Peyer's patch (tissue), 4 donors: ENCODE measurements around the gene NCAPG2. TPM values are rescaled to one million over a fixed set of nuclear protein-coding genes. Genes with fewer than 3 reads are reported as not detected.

Experiments
- DNase-seq, 3 donors: peaks; one replicate each; pipeline ENCODE4 v3.0.0-alpha.2; 2017 to 2019
- H3K27ac ChIP-seq, 4 donors: fragments of 200-600 bp; sonication (generic); one replicate each; pipeline ENCODE4 v1.5.1; 2016 to 2019
- H3K27me3 ChIP-seq, 2 donors: fragments of 200-600 bp; sonication (generic); one replicate each; pipeline ENCODE4 v1.5.1; 2019
- H3K36me3 ChIP-seq, 3 donors: fragments of 200-600 bp; sonication (generic); one replicate each; pipeline ENCODE4 v1.5.1; 2016 to 2019
- H3K4me1 ChIP-seq, 4 donors: fragments of 200-600 bp; sonication (generic); one replicate each; pipeline ENCODE4 v1.5.1; 2016 to 2019
- H3K4me3 ChIP-seq, 4 donors: fragments of 200-600 bp; sonication (generic); 1 replicate in 3 of 4; 2 replicates in 1 of 4; pipeline ENCODE4 v1.5.1; 2016 to 2019; ENCODE audit warnings: mild to moderate bottlenecking in 1 of 4
- H3K9me3 ChIP-seq, 4 donors: fragments of 200-600 bp; sonication (generic); one replicate each; pipeline ENCODE4 v1.5.1; 2016 to 2019; ENCODE audit warnings: mild to moderate bottlenecking in 1 of 4
- CTCF ChIP-seq, 6 experiments: fragments of 450-650 bp in 4 of 6; fragments of 200-600 bp in 2 of 6; sonication (generic) in 1 of 6; IDR thresholded peaks; one replicate each; pipeline ENCODE4 v1.5.1; 2017 to 2019; ENCODE audit warnings: antibody characterized with exemption in 6 of 6, mild to moderate bottlenecking in 3 of 6, moderate library complexity in 1 of 6
- POLR2A ChIP-seq, 2 donors: fragments of 450-650 bp; IDR thresholded peaks; one replicate each; pipeline ENCODE4 v1.5.1; 2017; ENCODE audit warnings: antibody characterized with exemption in 2 of 2, mild to moderate bottlenecking in 2 of 2, moderate library complexity in 2 of 2
- total RNA-seq, 4 donors: library from RNA; depleted of rRNA; stranded (reverse); fragments of >200 nt; gene quantifications; one replicate each; pipeline ENCODE4 v1.1.0, GENCODE V29; 2016

NCAPG2 gene
- total RNA-seq, 4 donors from 2014 or later, result 3.9 to 14.0 (median 5.8) TPM

- no peak for DNase-seq
- H3K27ac ChIP-seq, result no peak overlapping the region
- no peaks in the 10 kb centered on the region for H3K4me1 ChIP-seq
- no peak for TF ChIP-seq CTCF (IDR thresholded peaks at IDR 0.05)
- no peak for TF ChIP-seq POLR2A (IDR thresholded peaks at IDR 0.05)
- H3K4me3 ChIP-seq, result no peak overlapping the region
- no peaks in the 10 kb centered on the region for H3K9me3 ChIP-seq
- H3K36me3 ChIP-seq, result no peaks in the 10 kb centered on the region
- no peaks in the 10 kb centered on the region for H3K27me3 ChIP-seq
These were observed 98.5 kb downstream of the NCAPG2 start for GRCh38 chr7:158606129-158606528.

GRCh38 chr7:158603773-158604755 lies 100.5 kb downstream of the NCAPG2 start:
- Histone ChIP-seq H3K36me3 (no peaks in the 10 kb centered on the region), H3K4me3 (no peak overlapping the region), H3K27me3 (no peaks in the 10 kb centered on the region), H3K4me1 (no peaks in the 10 kb centered on the region), H3K27ac (no peak overlapping the region), H3K9me3 (no peaks in the 10 kb centered on the region)
- DNase-seq, result no peak
- no peak for TF ChIP-seq POLR2A (IDR thresholded peaks at IDR 0.05)
- no peak for TF ChIP-seq CTCF (IDR thresholded peaks at IDR 0.05)

GRCh38 chr7:158602905-158603772 lies 101.5 kb downstream of the NCAPG2 start:
- Histone ChIP-seq H3K36me3 (no peaks in the 10 kb centered on the region), H3K27ac (no peak overlapping the region), H3K4me3 (no peak overlapping the region), H3K27me3 (no peaks in the 10 kb centered on the region), H3K9me3 (no peaks in the 10 kb centered on the region), H3K4me1 (no peaks in the 10 kb centered on the region)
- TF ChIP-seq CTCF (IDR thresholded peaks at IDR 0.05) (no peak), POLR2A (IDR thresholded peaks at IDR 0.05) (no peak)
- no peak for DNase-seq

- no peaks in the 10 kb centered on the region for H3K27me3 ChIP-seq
- H3K9me3 ChIP-seq, result no peaks in the 10 kb centered on the region
- no peak overlapping the region for H3K27ac ChIP-seq
- no peak for TF ChIP-seq POLR2A (IDR thresholded peaks at IDR 0.05)
- no peak for TF ChIP-seq CTCF (IDR thresholded peaks at IDR 0.05)
- H3K4me3 ChIP-seq, result no peak overlapping the region
- DNase-seq, result no peak
- no peaks in the 10 kb centered on the region for H3K4me1 ChIP-seq
- no peaks in the 10 kb centered on the region for H3K36me3 ChIP-seq
These were observed 102.6 kb downstream of the NCAPG2 start for GRCh38 chr7:158602041-158602440.

GRCh38 chr7:158601090-158601489 lies 103.5 kb downstream of the NCAPG2 start:
- Histone ChIP-seq H3K27ac (no peak overlapping the region), H3K36me3 (no peaks in the 10 kb centered on the region), H3K4me3 (no peak overlapping the region), H3K9me3 (no peaks in the 10 kb centered on the region), H3K27me3 (no peaks in the 10 kb centered on the region), H3K4me1 (no peaks in the 10 kb centered on the region)
- DNase-seq, result no peak
- TF ChIP-seq POLR2A (IDR thresholded peaks at IDR 0.05), result no peak
- TF ChIP-seq CTCF (IDR thresholded peaks at IDR 0.05), result no peak
